Naive thymus-derived CD4-positive, alpha-beta T cell (primary cell): Measurements from ENCODE around the gene SORL1. TPM values are rescaled to one million over a fixed set of nuclear protein-coding genes. Genes with fewer than 3 reads are reported as not detected.

Source experiments
- ATAC-seq: fragments of 150-1000 bp; cut with Tn5 transposase; 2 replicates; pipeline ENCODE4 v1.10.0; 2021; ENCODE audit warnings: mild to moderate bottlenecking, moderate library complexity
- CTCF ChIA-PET: fragments of 350-600 bp; sonication (Branson Sonifier 250); formaldehyde crosslinking; loops from one replicate; lab custom pipeline; 2021; ENCODE audit warnings: antibody characterized with exemption; lab: Charles Lee
- POLR2A ChIA-PET: fragments of 350-600 bp; sonication (Branson Sonifier 250); formaldehyde crosslinking; loops from one replicate; lab custom pipeline; 2021; ENCODE audit warnings: antibody characterized with exemption, inconsistent platforms; lab: Charles Lee
- DNase-seq, 9 donors: peaks; one replicate each; pipeline versions ENCODE4 v3.0.0 to v3.0.0-alpha.2; 2020 to 2022; ENCODE audit warnings: mixed read lengths in 1 of 9
- H3K27ac ChIP-seq: one replicate; pipeline ENCODE4 v1.7.0; 2013; ENCODE audit warnings: mild to moderate bottlenecking, low read depth, low read length, moderate library complexity
- H3K27me3 ChIP-seq, 2 donors: one replicate each; pipeline ENCODE4 v1.7.0; 2013; ENCODE audit warnings: low read length in 2 of 2, mild to moderate bottlenecking in 2 of 2, moderate library complexity in 2 of 2; ENCODE audit not compliant: control insufficient read depth in 2 of 2, insufficient read depth in 2 of 2
- H3K36me3 ChIP-seq, 3 experiments: 1 replicate in 2 of 3; 2 replicates in 1 of 3; pipeline ENCODE4 v1.7.0; 2013; ENCODE audit warnings: low read length in 3 of 3, mild to moderate bottlenecking in 3 of 3, moderate library complexity in 1 of 3; ENCODE audit not compliant: insufficient read depth in 3 of 3, control insufficient read depth in 2 of 3
- H3K4me1 ChIP-seq, 2 donors: one replicate each; pipeline ENCODE4 v1.7.0; 2013; ENCODE audit warnings: low read length in 2 of 2, mild to moderate bottlenecking in 2 of 2, moderate library complexity in 1 of 2; ENCODE audit not compliant: control insufficient read depth in 2 of 2, insufficient read depth in 2 of 2
- H3K4me3 ChIP-seq: 2 replicates; pipeline ENCODE4 v1.7.0; 2013; ENCODE audit warnings: mild to moderate bottlenecking, low read length
- H3K9me3 ChIP-seq, 3 experiments: 1 replicate in 2 of 3; 2 replicates in 1 of 3; pipeline ENCODE4 v1.7.0; 2013; ENCODE audit warnings: low read length in 3 of 3; ENCODE audit not compliant: control insufficient read depth in 2 of 3
- H3K27ac Mint-ChIP-seq, 9 donors: one replicate each; pipeline ENCODE4 v1.8.0; 2020 to 2022; ENCODE audit warnings: mixed read lengths in 9 of 9, mild to moderate bottlenecking in 8 of 9, moderate library complexity in 5 of 9, inconsistent platforms in 2 of 9
- H3K27me3 Mint-ChIP-seq, 5 donors: one replicate each; pipeline ENCODE4 v1.8.0; 2021 to 2022; ENCODE audit warnings: mixed read lengths in 5 of 5, mild to moderate bottlenecking in 1 of 5
- H3K36me3 Mint-ChIP-seq, 5 donors: one replicate each; pipeline ENCODE4 v1.8.0; 2020 to 2022; ENCODE audit warnings: mixed read lengths in 5 of 5, mild to moderate bottlenecking in 3 of 5, inconsistent platforms in 1 of 5
- H3K4me1 Mint-ChIP-seq, 7 donors: one replicate each; pipeline ENCODE4 v1.8.0; 2020 to 2022; ENCODE audit warnings: mixed read lengths in 7 of 7, mild to moderate bottlenecking in 3 of 7, inconsistent platforms in 1 of 7
- H3K4me3 Mint-ChIP-seq, 10 donors: one replicate each; pipeline ENCODE4 v1.8.0; 2020 to 2022; ENCODE audit warnings: mild to moderate bottlenecking in 10 of 10, mixed read lengths in 10 of 10, moderate library complexity in 6 of 10, inconsistent platforms in 2 of 10
- H3K9me3 Mint-ChIP-seq, 11 donors: one replicate each; pipeline ENCODE4 v1.8.0; 2020 to 2022; ENCODE audit warnings: mixed read lengths in 11 of 11, mild to moderate bottlenecking in 4 of 11, inconsistent platforms in 1 of 11, moderate library complexity in 1 of 11
- intact Hi-C, 2 donors: fragments of 100-400 bp; cut with micrococcal nuclease; formaldehyde crosslinking; loops; one replicate each; pipeline ENCODE4 v1.15.1; 2023
- polyA plus RNA-seq, 2 donors: library from polyadenylated mRNA; unstranded; fragments of 300-500 nt; fragmentation: Illumina TruSeq; gene quantifications; one replicate each; pipeline ENCODE4 v1.2.3, GENCODE V29; 2021
- total RNA-seq, 6 experiments: library from RNA in 5 of 6; stranded (reverse) in 5 of 6; gene quantifications; 1 replicate in 5 of 6; 2 replicates in 1 of 6; pipeline ENCODE4 v1.2.3 and lab custom pipeline; 2021 to 2026

The SORL1 gene
- total and polyA plus RNA-seq, 7 experiments from 2014 or later, result 165 to 555 (median 321) TPM

DNA sequence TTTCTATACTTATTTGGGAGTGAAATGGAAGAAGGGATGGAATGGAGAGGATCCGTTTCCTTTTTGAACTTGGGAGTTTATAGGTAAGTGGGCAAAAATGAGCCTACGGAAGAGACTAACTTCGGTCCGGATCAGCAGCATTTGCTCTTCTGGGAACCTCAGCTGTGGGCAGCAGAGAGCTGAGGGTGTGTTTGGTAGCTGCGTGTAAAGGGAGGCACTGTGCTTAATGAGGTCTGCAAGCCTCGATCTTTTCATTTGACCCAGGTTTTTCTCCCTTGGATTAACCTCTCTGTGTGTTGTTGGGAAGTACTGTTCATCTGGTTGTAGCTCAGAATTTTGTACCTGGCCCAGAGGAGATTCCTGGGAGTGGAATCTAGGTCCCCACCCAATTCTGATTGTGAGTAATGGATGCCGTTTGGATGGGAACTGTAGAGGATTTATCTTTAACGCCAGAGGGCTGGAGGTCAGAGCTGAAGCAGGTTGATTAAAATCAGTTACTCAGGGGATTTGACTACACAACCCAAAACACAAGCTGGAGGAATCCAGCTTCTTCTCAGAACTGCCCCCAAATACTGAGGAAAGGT, 202.2 kb downstream of the SORL1 start:
- peak overlapping the region in 6 of 10 donors; percentile 19 to 89 (median 32) for H3K4me3 Mint-ChIP-seq
- intact Hi-C loops, result no loop called here
- ATAC-seq (no peak), DNase-seq (no peak)
- no peaks in the 10 kb centered on the region for H3K36me3 ChIP-seq
- no peak overlapping the region for H3K27ac ChIP-seq
- H3K9me3 Mint-ChIP-seq, result peaks cover 0 to 2% (median 0%) of the 10 kb centered on the region in 11 donors
- ChIA-PET CTCF (interaction anchor here (0.6 to 3.2 kb wide), 3 partner anchors 10 to 190 kb away, joined by 3 to 12 read pairs (median 4); no protein-coding TSS in a partner anchor), POLR2A (no interaction called here)
- no peaks in the 10 kb centered on the region for H3K9me3 ChIP-seq
- peaks cover 25 to 47% (median 38%) of the 10 kb centered on the region in 7 donors for H3K4me1 Mint-ChIP-seq
- H3K4me1 ChIP-seq, result peaks cover 21 to 23% of the 10 kb centered on the region in 2 donors
- H3K27ac Mint-ChIP-seq, result peak overlapping the region in 2 of 9 donors; percentile 1 to 16
- no peaks in the 10 kb centered on the region for H3K27me3 ChIP-seq
- no peak overlapping the region for H3K4me3 ChIP-seq
- H3K27me3 Mint-ChIP-seq, result peaks cover 0 to 25% (median 0%) of the 10 kb centered on the region in 5 donors
- peaks cover 0 to 1% (median 0%) of the 10 kb centered on the region in 5 donors for H3K36me3 Mint-ChIP-seq

DNA sequence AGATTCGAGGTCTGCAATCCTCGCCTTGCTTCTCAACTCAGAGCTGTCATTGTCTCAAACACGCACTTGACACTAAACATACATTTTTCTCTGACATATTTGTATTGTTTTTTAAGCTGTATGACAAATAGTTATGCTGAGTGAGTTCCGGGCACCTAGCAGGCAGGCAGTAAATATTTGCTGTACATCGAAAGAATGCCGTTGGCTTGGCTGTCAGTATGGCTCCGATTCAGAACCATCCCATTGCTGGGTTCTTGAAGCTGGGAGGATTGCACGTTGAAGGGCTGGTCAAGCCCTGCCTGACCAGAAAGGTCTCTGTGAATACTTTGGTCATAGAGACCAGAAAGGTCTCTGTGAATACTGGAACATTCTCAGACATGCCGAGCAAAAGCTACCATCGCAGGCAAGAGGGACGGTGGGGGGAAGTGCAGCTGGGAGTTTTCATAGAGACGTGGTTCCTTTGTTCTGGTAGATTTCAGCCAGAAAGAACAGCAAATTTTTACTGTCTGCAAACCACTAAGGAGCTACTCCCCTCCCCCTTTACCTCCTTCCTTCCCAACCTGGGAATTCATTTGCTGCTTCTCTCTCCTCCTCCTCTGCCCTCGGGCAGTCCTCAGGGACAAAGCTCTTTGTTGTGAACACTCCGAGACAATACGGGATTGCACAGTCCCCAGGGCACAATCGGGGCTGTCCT, 202.9 kb downstream of the SORL1 start:
- ChIA-PET CTCF (interaction anchor here (0.6 to 3.2 kb wide), 6 partner anchors 10 to 857 kb away, joined by 3 to 12 read pairs (median 3); no protein-coding TSS in a partner anchor), POLR2A (no interaction called here)
- H3K4me3 ChIP-seq, result peak overlapping the region; percentile 81
- DNase-seq (no peak), ATAC-seq (no peak)
- Mint-ChIP-seq H3K4me3 (peak overlapping the region; percentile 76 to 94 (median 86)), H3K27me3 (peaks cover 0 to 25% (median 0%) of the 10 kb centered on the region in 5 donors), H3K4me1 (peaks cover 21 to 41% (median 33%) of the 10 kb centered on the region in 7 donors), H3K9me3 (peaks cover 0 to 2% (median 0%) of the 10 kb centered on the region in 11 donors), H3K27ac (peak overlapping the region in 7 of 9 donors; percentile 10 to 90 (median 60)), H3K36me3 (peaks cover 0 to 1% (median 0%) of the 10 kb centered on the region in 5 donors)
- H3K4me1 ChIP-seq, result peaks cover 20% of the 10 kb centered on the region in 2 donors
- H3K27ac ChIP-seq, result peak overlapping the region; percentile 48
- H3K9me3 ChIP-seq, result no peaks in the 10 kb centered on the region
- H3K27me3 ChIP-seq, result no peaks in the 10 kb centered on the region
- intact Hi-C loops, result loop anchor here in 1 of 2 donors (1.0 kb wide), 1 partner anchor 850 kb away; no protein-coding TSS in a partner anchor
- no peaks in the 10 kb centered on the region for H3K36me3 ChIP-seq

- Histone ChIP-seq H3K9me3 (no peaks in the 10 kb centered on the region), H3K27ac (peak overlapping the region; percentile 48), H3K27me3 (no peaks in the 10 kb centered on the region), H3K4me1 (peaks cover 12% of the 10 kb centered on the region in 2 donors), H3K36me3 (no peaks in the 10 kb centered on the region), H3K4me3 (peak overlapping the region; percentile 81)
- ChIA-PET CTCF (interaction anchor here (0.6 to 3.2 kb wide), 5 partner anchors 11 to 856 kb away, joined by 3 to 12 read pairs (median 3); no protein-coding TSS in a partner anchor), POLR2A (no interaction called here)
- peak; percentile 87 for ATAC-seq
- intact Hi-C loops, result loop anchor here (1.0 to 2.0 kb wide), 3 partner anchors 548 to 925 kb away; no protein-coding TSS in a partner anchor
- peak overlapping the region; percentile 76 to 94 (median 86) for H3K4me3 Mint-ChIP-seq
- peaks cover 15 to 34% (median 26%) of the 10 kb centered on the region in 7 donors for H3K4me1 Mint-ChIP-seq
- peaks cover 0 to 25% (median 0%) of the 10 kb centered on the region in 5 donors for H3K27me3 Mint-ChIP-seq
- H3K9me3 Mint-ChIP-seq, result peaks cover 0 to 2% (median 0%) of the 10 kb centered on the region in 11 donors
- peaks cover 0 to under 1% (median 0%) of the 10 kb centered on the region in 5 donors for H3K36me3 Mint-ChIP-seq
- DNase-seq, result peak; percentile 37 to 76 (median 62)
- peak overlapping the region; percentile 10 to 90 (median 60) for H3K27ac Mint-ChIP-seq
These were observed 203.6 kb downstream of the SORL1 start for GRCh38 chr11:121655537-121656327.

GRCh38 chr11:121656328-121657090, 204.4 kb downstream of the SORL1 start:
- no peak for DNase-seq
- H3K9me3 Mint-ChIP-seq, result peaks cover 0 to 2% (median 0%) of the 10 kb centered on the region in 11 donors
- H3K4me1 Mint-ChIP-seq, result peaks cover 8 to 26% (median 18%) of the 10 kb centered on the region in 7 donors
- peak overlapping the region in 3 of 9 donors; percentile 10 to 90 (median 61) for H3K27ac Mint-ChIP-seq
- POLR2A ChIA-PET, result no interaction called here
- H3K9me3 ChIP-seq, result no peaks in the 10 kb centered on the region
- intact Hi-C loops, result loop anchor here (1.0 to 2.0 kb wide), 2 partner anchors 547 to 924 kb away; no protein-coding TSS in a partner anchor
- CTCF ChIA-PET, result interaction anchor here (1.7 to 3.2 kb wide), 2 partner anchors 12 to 365 kb away, joined by 3 to 12 read pairs; no protein-coding TSS in a partner anchor
- H3K4me3 Mint-ChIP-seq, result peak overlapping the region in 8 of 10 donors; percentile 80 to 94 (median 87)
- no peaks in the 10 kb centered on the region for H3K36me3 ChIP-seq
- ATAC-seq, result no peak
- H3K36me3 Mint-ChIP-seq, result peaks cover 0 to 2% (median 0%) of the 10 kb centered on the region in 5 donors
- no peak overlapping the region for H3K27ac ChIP-seq
- H3K27me3 Mint-ChIP-seq, result peaks cover 0 to 27% (median 0%) of the 10 kb centered on the region in 5 donors
- H3K4me3 ChIP-seq, result peak overlapping the region; percentile 81
- peaks cover 4 to 5% of the 10 kb centered on the region in 2 donors for H3K4me1 ChIP-seq
- H3K27me3 ChIP-seq, result no peaks in the 10 kb centered on the region

DNA sequence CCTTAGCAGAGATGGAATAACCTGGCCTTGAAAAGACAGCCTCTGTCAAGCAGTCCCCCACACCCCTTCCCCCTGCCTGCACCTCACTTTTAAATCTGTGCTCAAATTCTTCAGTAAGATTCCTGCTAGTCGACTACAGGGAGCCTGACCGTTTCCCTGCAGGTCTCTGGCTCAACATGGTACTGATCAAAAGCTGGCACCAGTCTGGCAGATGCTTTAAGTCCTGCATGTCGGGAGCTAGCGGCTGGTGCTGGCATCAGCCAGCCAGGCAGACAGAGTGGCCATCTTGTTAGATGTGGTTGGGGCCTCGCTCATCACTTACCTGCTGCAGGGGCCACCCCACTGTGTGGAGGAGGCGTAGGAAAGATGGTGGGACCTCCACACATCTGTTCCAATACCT, 205.0 kb downstream of the SORL1 start:
- no peaks in the 10 kb centered on the region for H3K27me3 ChIP-seq
- no peaks in the 10 kb centered on the region for H3K4me1 ChIP-seq
- ChIA-PET POLR2A (no interaction called here), CTCF (interaction anchor here (3.2 kb wide), 1 partner anchor 13 kb away, joined by 12 read pairs; no protein-coding TSS in a partner anchor)
- Mint-ChIP-seq H3K4me1 (peaks cover 8 to 20% (median 14%) of the 10 kb centered on the region in 7 donors), H3K36me3 (peaks cover 0 to 9% (median 0%) of the 10 kb centered on the region in 5 donors), H3K4me3 (peak overlapping the region in 2 of 10 donors; percentile 6 to 11), H3K27ac (no peak overlapping the region), H3K9me3 (peaks cover 0 to 2% (median 0%) of the 10 kb centered on the region in 11 donors), H3K27me3 (peaks cover 0 to 24% (median 0%) of the 10 kb centered on the region in 5 donors)
- no peak overlapping the region for H3K27ac ChIP-seq
- H3K4me3 ChIP-seq, result no peak overlapping the region
- DNase-seq (no peak), ATAC-seq (no peak)
- H3K36me3 ChIP-seq, result no peaks in the 10 kb centered on the region
- no peaks in the 10 kb centered on the region for H3K9me3 ChIP-seq
- intact Hi-C loops, result loop anchor here in 1 of 2 donors (2.0 kb wide), 1 partner anchor 924 kb away; no protein-coding TSS in a partner anchor
